HG03558 (cell line): Measurements from ENCODE around the gene MEGF11.

Experiments
- ATAC-seq: cut with Tn5 transposase; IDR thresholded peaks from one replicate; pipeline ENCODE4 v1.9.1; 2021; ENCODE audit warnings: moderate number of reproducible peaks; ENCODE audit not compliant: unreplicated experiment; ENCODE audit errors: extremely low read depth

MEGF11 gene

DNA sequence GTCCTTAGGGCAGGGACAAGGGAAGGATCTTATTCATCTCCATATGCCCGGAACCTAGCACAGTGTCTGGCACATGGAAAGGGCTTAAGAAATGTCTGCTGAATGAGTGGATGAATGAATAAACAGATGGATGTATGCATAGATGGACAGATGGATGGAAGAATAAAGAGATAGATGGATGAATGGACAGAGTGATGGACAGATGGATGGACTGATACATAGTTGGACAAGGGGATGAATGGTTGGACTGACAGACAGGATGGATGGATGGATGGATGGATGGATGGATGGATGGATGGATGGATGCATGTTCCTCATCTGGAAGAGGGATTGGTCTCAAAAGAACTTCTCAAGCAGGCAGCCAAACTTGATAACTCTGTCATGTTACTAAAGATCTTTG, 177.6 kb downstream of the MEGF11 start:
- no peak for ATAC-seq

DNA sequence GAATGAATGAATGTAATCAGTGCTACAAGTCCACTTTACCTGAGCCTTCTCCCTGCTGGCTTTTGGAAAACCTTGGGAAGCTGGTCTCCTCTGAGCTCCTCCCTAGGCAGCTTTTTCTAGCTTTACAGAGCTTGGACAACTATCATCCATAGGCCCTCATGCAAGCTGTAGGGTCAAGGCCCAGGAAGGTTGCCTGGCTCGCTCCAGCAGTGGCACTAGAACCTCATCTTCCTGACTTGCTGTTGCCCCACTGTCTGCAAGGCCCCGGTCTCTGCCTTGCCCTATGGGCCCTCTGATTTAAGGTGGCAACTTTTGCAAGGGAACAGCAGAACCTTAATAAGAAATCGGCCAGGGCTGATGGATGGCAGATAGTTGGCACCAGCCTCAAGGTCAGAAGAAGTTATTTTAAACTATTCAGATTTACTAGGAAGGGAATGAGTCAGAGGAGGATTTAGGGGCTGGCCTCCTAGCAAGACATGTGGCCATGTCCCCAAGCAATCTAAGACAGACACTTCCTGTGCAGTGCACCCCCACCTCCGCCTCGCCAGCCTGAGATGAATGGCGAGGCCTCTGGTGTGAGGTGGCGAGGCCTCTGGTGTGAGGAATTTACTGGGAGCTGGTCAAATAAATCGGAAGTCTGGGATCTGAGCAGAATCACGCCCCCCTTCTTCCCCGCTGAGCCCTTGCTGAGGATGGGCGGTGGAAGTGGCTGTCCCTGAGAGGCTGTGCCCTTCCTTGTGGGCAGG, 180.8 kb downstream of the MEGF11 start:
- ATAC-seq, result no peak

DNA sequence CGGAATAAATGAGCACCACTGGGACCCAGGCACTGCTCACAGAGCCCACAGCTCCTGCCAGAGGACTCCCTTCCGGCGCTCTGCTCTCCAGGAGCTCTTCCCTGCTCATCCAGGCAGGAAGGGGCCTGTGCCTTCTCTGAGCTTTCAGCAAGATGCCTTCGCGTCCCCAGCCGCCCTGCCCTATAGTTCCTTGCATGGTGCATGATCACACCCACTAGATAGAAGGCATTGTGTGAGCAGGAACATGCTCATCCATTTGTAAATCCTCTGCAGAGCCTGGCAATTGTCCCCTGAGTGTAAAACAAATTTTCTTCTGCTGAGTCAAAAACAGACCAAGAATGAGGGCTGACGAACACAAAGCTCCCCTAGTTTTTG, 181.6 kb downstream of the MEGF11 start:
- no peak for ATAC-seq

GRCh38 chr15:66071160-66071920, 182.2 kb downstream of the MEGF11 start:
- ATAC-seq, result no peak

DNA sequence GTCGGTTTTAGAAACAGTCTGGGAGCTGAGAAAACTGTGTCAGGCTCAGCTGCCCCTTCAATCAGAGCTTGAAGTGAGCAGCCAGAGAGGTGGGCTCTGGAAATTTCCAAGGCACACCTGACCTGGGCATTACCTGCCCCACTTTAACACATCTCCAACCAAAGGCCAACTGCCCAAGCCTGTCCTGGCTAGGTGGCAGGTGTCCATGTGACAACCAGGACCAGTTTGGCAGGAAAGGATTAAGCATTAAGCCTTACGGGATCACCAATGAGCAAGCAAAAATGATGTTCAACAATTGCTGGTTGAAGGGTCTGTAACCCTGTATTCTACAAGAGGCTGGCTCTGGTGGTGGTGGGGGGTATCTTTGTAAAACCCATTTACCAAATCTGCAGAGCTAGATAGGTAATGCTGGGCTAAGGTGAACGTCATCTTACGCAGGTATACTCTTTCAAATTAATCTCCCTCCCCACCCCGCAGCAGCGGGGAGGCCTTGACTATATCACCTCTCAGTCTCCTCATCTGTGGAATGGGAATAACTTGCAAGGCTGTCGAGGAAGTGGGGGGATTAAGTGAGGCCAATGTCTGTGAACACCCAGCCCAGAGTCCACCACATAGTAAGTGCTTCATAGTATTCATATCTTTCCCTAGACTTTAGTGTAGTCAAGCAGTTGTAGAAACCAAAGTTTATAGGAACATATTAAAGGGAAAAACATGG, 183.2 kb downstream of the MEGF11 start:
- ATAC-seq, result no peak

DNA sequence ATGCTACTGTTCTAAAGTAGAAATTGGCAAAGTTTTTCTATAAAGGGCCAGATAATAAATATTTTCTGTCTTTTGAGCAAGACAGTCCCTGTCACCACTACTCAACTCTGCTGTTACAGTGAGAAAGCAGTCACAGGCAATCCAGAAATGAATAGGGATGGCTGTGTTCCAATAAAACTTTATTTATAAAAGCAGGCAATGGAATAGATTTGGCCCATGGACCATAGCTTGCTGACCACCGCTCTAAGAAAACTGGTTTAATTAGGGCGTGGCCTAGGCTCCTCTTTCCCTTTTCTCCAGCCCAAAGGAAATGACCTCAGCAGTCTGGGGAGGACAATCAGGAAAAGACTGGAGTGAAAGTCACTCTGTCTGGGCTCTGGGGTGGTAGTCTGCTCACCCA, 183.8 kb downstream of the MEGF11 start:
- ATAC-seq, result no peak

- ATAC-seq, result no peak
Observed at GRCh38 chr15:66068801-66069200, 184.7 kb downstream of the MEGF11 start.

- no peak for ATAC-seq
Observed at GRCh38 chr15:66067687-66068086, 185.9 kb downstream of the MEGF11 start.

DNA sequence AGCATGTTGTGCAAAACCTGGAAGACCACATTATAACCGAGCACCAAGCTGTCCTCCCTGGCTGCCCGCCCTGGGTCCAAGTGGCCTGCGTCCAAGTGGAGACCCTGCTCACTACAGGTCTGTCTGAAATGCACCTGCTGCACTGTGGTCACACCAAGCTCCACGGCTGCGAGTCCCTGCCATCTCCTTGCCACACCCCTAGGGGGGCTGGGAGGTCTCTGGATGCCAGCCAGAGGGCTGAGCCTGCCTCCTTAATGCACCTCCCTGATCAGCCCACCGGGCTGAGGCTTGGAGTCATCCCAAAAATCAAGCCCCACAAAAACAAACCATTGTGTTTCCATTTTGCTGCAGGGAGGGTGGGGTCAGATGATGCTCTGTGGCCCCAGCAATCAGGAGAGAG, 187.1 kb downstream of the MEGF11 start:
- ATAC-seq, result no peak

GRCh38 chr15:66066005-66066404, 187.5 kb downstream of the MEGF11 start:
- no peak for ATAC-seq

GRCh38 chr15:66065325-66065724, 188.2 kb downstream of the MEGF11 start:
- ATAC-seq, result no peak

DNA sequence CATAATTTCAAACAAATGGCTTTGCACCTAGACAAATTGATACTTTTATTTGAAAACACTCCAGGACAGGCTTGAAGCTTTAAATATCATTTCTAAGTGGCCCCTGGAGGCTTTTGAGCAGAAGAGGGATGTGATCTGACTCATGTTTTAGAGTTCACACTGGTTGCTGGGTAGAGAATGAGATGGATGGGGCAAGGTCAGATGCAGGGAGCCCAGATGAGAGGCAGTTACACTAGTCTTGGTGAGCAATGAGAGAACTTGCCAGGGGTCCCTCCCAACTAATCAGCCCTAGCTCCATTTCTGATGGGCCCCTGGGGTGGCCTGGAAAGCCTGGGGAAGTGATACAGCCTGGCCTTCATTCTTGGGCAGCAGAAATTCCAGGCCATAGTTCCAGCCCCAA, 190.4 kb downstream of the MEGF11 start:
- ATAC-seq, result no peak

DNA sequence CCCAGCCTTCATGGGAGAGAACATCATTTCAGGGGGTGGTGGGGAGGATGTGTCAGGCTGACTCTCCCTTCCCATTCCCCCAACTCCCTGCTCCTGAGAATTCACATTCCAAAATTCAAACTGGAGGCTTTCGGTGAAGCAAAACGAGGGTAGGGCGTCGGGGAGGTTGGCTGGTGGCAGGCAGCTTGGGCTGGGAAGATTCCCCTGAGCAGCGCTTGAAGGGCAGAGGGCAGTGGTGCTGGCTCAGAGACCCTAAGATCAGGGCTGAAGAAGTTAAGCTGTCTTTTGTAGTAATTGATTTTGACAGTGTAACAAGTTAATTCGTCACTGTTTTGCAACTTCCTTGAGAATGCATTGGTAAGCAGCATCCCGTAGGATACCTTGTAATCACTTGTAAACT, 196.5 kb downstream of the MEGF11 start:
- ATAC-seq, result no peak

DNA sequence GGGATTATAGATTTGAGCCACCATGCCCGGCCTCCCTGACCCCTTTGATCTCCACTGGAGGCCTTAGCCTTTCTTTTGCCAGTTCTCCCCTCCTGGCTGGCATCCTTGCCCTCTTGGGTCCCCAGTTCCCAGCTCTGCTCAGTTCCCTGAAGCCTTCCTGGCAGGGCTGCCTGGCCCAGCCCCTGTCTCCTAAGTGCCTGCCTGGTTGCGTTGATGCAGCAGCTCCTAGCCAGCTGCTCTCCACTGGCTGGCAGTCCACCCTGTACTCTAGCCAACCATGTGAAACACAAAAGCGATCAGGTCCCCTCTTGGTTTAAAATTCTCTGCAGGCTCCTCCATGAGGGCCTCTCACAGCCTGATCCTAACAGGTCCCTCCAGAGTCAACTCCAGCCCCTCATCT, 199.6 kb downstream of the MEGF11 start:
- ATAC-seq, result no peak

GRCh38 chr15:66051833-66052232, 201.7 kb downstream of the MEGF11 start:
- ATAC-seq, result no peak

- no peak for ATAC-seq
Observed at GRCh38 chr15:66050264-66050663, 203.3 kb downstream of the MEGF11 start.

DNA sequence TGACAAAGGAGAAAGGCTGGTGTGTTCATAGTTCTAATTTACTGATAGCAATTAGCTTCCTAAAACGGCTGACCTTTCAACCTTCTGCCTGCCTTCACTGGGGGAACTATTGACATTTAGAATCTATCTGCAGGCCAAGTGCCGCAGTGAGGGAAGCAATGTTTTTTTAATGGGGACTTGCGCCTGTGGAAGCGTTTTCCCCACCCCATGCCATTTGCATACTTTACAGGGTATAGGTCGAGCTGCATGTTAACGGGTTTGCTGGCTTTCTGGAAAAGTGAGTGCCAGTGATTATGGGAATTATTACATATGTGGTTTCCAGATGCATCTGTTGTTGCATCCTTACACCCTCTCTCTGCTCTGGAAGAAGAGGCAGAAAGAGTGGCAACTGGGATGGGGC, 204.2 kb downstream of the MEGF11 start:
- ATAC-seq, result no peak

- ATAC-seq, result no peak
Observed at GRCh38 chr15:66047321-66048024, 206.1 kb downstream of the MEGF11 start.

- no peak for ATAC-seq
Observed at GRCh38 chr15:66046751-66047150, 206.8 kb downstream of the MEGF11 start.

GRCh38 chr15:66046326-66046725, 207.2 kb downstream of the MEGF11 start:
- ATAC-seq, result no peak

DNA sequence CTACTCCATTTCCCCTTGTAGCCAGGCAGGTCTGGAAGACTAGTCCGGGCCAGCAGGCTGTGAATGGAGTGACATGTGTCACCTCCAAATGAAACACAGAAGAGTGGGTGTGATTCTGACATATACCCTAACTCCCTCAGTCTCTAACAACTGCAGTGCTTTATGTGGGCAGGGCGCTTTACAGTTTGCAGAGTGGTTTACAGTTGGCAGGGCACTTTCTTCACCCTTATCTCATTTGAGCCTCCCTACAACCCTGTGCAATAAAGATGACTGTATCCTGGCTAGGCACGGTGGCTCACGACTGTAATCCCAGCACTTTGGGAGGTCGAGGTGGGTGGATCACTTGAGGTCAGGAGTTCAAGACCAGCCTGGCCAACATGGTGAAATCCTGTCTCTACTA, 208.0 kb downstream of the MEGF11 start:
- ATAC-seq, result no peak
